Measurements from ENCODE around the gene RABGEF1. TPM values are rescaled to one million over a fixed set of nuclear protein-coding genes. Genes with fewer than 3 reads are reported as not detected.
"Not testable (repeated sequence)": the region's sequence is repeated elsewhere in the genome, so short reads cannot be mapped to it uniquely, and the experiment has no call there.

The RABGEF1 gene
- total RNA-seq, 2 experiments from 2014 or later = 24.4 TPM

- CTCF ChIA-PET = interaction anchor here (1.3 kb wide), 1 partner anchor 12 kb away, joined by 3 read pairs; no protein-coding TSS in a partner anchor
Measured at GRCh38 chr7:66757939-66758338, 17.4 kb downstream of the RABGEF1 start.

GRCh38 chr7:66758950-66759628, 18.6 kb downstream of the RABGEF1 start:
- CTCF ChIA-PET = interaction anchor here (1.3 kb wide), 1 partner anchor 10 kb away, joined by 3 read pairs; no protein-coding TSS in a partner anchor
- POLR2A ChIA-PET = no interaction called here

More at GRCh38 chr7:66757939-66758338, 17.4 kb downstream of the RABGEF1 start:
- POLR2A ChIA-PET = no interaction called here

- CTCF ChIA-PET, POLR2A ChIA-PET: not testable (repeated sequence)
Measured at GRCh38 chr7:66763183-66763582, 22.6 kb downstream of the RABGEF1 start.

- CTCF ChIA-PET, POLR2A ChIA-PET: not testable (repeated sequence)
Measured at GRCh38 chr7:66763633-66764355, 23.3 kb downstream of the RABGEF1 start.

GRCh38 chr7:66764905-66765304, 24.4 kb downstream of the RABGEF1 start:
- CTCF ChIA-PET, POLR2A ChIA-PET: not testable (repeated sequence)

GRCh38 chr7:66765322-66766025, 24.9 kb downstream of the RABGEF1 start:
- POLR2A ChIA-PET = not testable (repeated sequence)
- CTCF ChIA-PET = interaction anchor here (0.6 kb wide), 1 partner anchor 12 kb away, joined by 3 read pairs; no protein-coding TSS in a partner anchor

- CTCF ChIA-PET = interaction anchor here (0.6 kb wide), 1 partner anchor 11 kb away, joined by 3 read pairs; no protein-coding TSS in a partner anchor
- POLR2A ChIA-PET = no interaction called here
Measured at GRCh38 chr7:66766041-66766440, 25.5 kb downstream of the RABGEF1 start.

GRCh38 chr7:66767486-66767885, 27.0 kb downstream of the RABGEF1 start:
- POLR2A ChIA-PET = not testable (repeated sequence)
- CTCF ChIA-PET = interaction anchor here (0.7 kb wide), 1 partner anchor 13 kb away, joined by 4 read pairs; no protein-coding TSS in a partner anchor

GRCh38 chr7:66768865-66769832, 28.6 kb downstream of the RABGEF1 start:
- POLR2A ChIA-PET = interaction anchor here (0.6 to 1.0 kb wide), 3 partner anchors 29 to 152 kb away, joined by 3 to 5 read pairs (median 3); partner anchors contain the start of genes RABGEF1 and TMEM248
- CTCF ChIA-PET = interaction anchor here (0.8 to 1.0 kb wide), 2 partner anchors 11 to 15 kb away, joined by 3 read pairs; no protein-coding TSS in a partner anchor

GRCh38 chr7:66769833-66770512, 29.4 kb downstream of the RABGEF1 start:
- CTCF ChIA-PET = interaction anchor here (0.8 to 1.0 kb wide), 3 partner anchors 12 to 356 kb away, joined by 3 read pairs; no protein-coding TSS in a partner anchor
- POLR2A ChIA-PET = interaction anchor here (0.5 to 1.0 kb wide), 5 partner anchors 20 to 151 kb away, joined by 3 to 5 read pairs (median 3); partner anchors contain the start of genes RABGEF1 and TMEM248

GRCh38 chr7:66771795-66772194, 31.3 kb downstream of the RABGEF1 start:
- POLR2A ChIA-PET = no interaction called here
- CTCF ChIA-PET = interaction anchor here (0.6 kb wide), 1 partner anchor 216 kb away, joined by 4 read pairs; no protein-coding TSS in a partner anchor

GRCh38 chr7:66773744-66774143, 33.2 kb downstream of the RABGEF1 start:
- CTCF ChIA-PET, POLR2A ChIA-PET: not testable (repeated sequence)

- POLR2A ChIA-PET = interaction anchor here (0.6 kb wide), 1 partner anchor 59 kb away, joined by 3 read pairs; no protein-coding TSS in a partner anchor
- CTCF ChIA-PET = not testable (repeated sequence)
Measured at GRCh38 chr7:66776383-66776782, 35.9 kb downstream of the RABGEF1 start.

- CTCF ChIA-PET = interaction anchor here (0.6 kb wide), 1 partner anchor 11 kb away, joined by 3 read pairs; no protein-coding TSS in a partner anchor
- POLR2A ChIA-PET = interaction anchor here (0.6 kb wide), 1 partner anchor 59 kb away, joined by 3 read pairs; no protein-coding TSS in a partner anchor
Measured at GRCh38 chr7:66776800-66777442, 36.4 kb downstream of the RABGEF1 start.

GRCh38 chr7:66778201-66778600, 37.7 kb downstream of the RABGEF1 start:
- POLR2A ChIA-PET = no interaction called here
- CTCF ChIA-PET = interaction anchor here (1.1 kb wide), 1 partner anchor 220 kb away, joined by 3 read pairs; no protein-coding TSS in a partner anchor

GRCh38 chr7:66779669-66780409, 39.3 kb downstream of the RABGEF1 start:
- CTCF ChIA-PET = interaction anchor here (1.1 kb wide), 1 partner anchor 37 kb away, joined by 3 read pairs; no protein-coding TSS in a partner anchor
- POLR2A ChIA-PET = no interaction called here
